Neural progenitor cell (in vitro differentiated cells): ENCODE data around the gene ASPDH. TPM values are rescaled to one million over a fixed set of nuclear protein-coding genes. Genes with fewer than 3 reads are reported as not detected.
A peak's percentile ranks its signal among the peaks of the same experiment; 100 is the strongest.

Experiments used
- DNase-seq: peaks from one replicate; pipeline ENCODE4 v3.0.0-alpha.2; 2016; ENCODE audit warnings: low spot score
- H2AFZ ChIP-seq: fragments of 200-600 bp; sonication (generic); replicated peaks from 2 replicates; pipeline ENCODE4 v1.6.1; 2016; ENCODE audit warnings: antibody characterized with exemption
- H3F3A ChIP-seq: fragments of 200-600 bp; sonication (generic); 2 replicates; pipeline ENCODE4 v1.6.1; 2016; ENCODE audit warnings: antibody characterized with exemption, low read depth
- H3K27ac ChIP-seq: fragments of 200-600 bp; sonication (generic); 2 replicates; pipeline ENCODE4 v1.5.1; 2016; ENCODE audit warnings: mild to moderate bottlenecking
- H3K27me3 ChIP-seq: fragments of 200-600 bp; sonication (generic); 2 replicates; pipeline ENCODE4 v1.6.1; 2016; ENCODE audit warnings: mild to moderate bottlenecking, moderate library complexity
- H3K36me3 ChIP-seq: fragments of 200-600 bp; sonication (generic); 2 replicates; pipeline ENCODE4 v1.5.1; 2016
- H3K4me1 ChIP-seq: fragments of 200-600 bp; sonication (generic); 2 replicates; pipeline ENCODE4 v1.6.1; 2016; ENCODE audit warnings: mixed run types
- H3K4me2 ChIP-seq: fragments of 200-600 bp; sonication (generic); 2 replicates; pipeline ENCODE4 v1.6.1; 2016
- H3K4me3 ChIP-seq: fragments of 200-600 bp; sonication (generic); 2 replicates; pipeline ENCODE4 v1.5.1; 2016
- H3K79me2 ChIP-seq: fragments of 200-600 bp; sonication (generic); 2 replicates; pipeline ENCODE4 v1.6.1; 2016; ENCODE audit warnings: low read depth
- H3K9ac ChIP-seq: fragments of 200-600 bp; sonication (generic); 2 replicates; pipeline ENCODE4 v1.6.1; 2016
- H3K9me3 ChIP-seq: fragments of 200-600 bp; sonication (generic); 2 replicates; pipeline ENCODE4 v1.5.1; 2016; ENCODE audit warnings: low read depth
- H4K20me1 ChIP-seq: fragments of 200-600 bp; sonication (generic); 2 replicates; pipeline ENCODE4 v1.6.1; 2016; ENCODE audit warnings: low read depth
- H3K27ac Mint-ChIP-seq: 3 replicates; pipeline ENCODE4 v1.8.0; 2021; ENCODE audit warnings: mixed read lengths
- H3K27me3 Mint-ChIP-seq: 2 replicates; pipeline ENCODE4 v1.8.0; 2022; ENCODE audit warnings: low read depth, mild to moderate bottlenecking, inconsistent platforms, moderate library complexity, mixed read lengths; ENCODE audit not compliant: insufficient read depth
- H3K36me3 Mint-ChIP-seq: 3 replicates; pipeline ENCODE4 v1.8.0; 2021; ENCODE audit warnings: mixed read lengths
- H3K4me1 Mint-ChIP-seq: 3 replicates; pipeline ENCODE4 v1.8.0; 2021; ENCODE audit warnings: mixed read lengths
- H3K4me3 Mint-ChIP-seq: 3 replicates; pipeline ENCODE4 v1.8.0; 2021; ENCODE audit warnings: mild to moderate bottlenecking, moderate library complexity, mixed read lengths
- H3K9me3 Mint-ChIP-seq: 3 replicates; pipeline ENCODE4 v1.8.0; 2020; ENCODE audit warnings: mixed read lengths
- EZH2 ChIP-seq: fragments of 200-600 bp; sonication (generic); IDR thresholded peaks from 2 replicates; pipeline ENCODE4 v1.6.1; 2017; ENCODE audit warnings: antibody characterized with exemption, mild to moderate bottlenecking, moderate library complexity
- EZH2phosphoT487 ChIP-seq: fragments of 200-600 bp; sonication (generic); IDR thresholded peaks from 2 replicates; pipeline ENCODE4 v1.6.1; 2017; ENCODE audit warnings: antibody characterized with exemption
- total RNA-seq: library from RNA; depleted of rRNA; stranded (reverse); fragments of >200 nt; gene quantifications from 2 replicates; pipeline ENCODE4 v1.2.3, GENCODE V29; 2015; ENCODE audit warnings: low replicate concordance
- TF ChIP-seq, protein P1 (sequence below): fragments of 200-600 bp; sonication (generic); IDR thresholded peaks from 2 replicates; pipeline ENCODE4 v1.5.1; 2017; ENCODE audit warnings: antibody characterized with exemption, mild to moderate bottlenecking

ASPDH gene
- total RNA-seq, 1 donor from 2014 or later: not detected

DNA sequence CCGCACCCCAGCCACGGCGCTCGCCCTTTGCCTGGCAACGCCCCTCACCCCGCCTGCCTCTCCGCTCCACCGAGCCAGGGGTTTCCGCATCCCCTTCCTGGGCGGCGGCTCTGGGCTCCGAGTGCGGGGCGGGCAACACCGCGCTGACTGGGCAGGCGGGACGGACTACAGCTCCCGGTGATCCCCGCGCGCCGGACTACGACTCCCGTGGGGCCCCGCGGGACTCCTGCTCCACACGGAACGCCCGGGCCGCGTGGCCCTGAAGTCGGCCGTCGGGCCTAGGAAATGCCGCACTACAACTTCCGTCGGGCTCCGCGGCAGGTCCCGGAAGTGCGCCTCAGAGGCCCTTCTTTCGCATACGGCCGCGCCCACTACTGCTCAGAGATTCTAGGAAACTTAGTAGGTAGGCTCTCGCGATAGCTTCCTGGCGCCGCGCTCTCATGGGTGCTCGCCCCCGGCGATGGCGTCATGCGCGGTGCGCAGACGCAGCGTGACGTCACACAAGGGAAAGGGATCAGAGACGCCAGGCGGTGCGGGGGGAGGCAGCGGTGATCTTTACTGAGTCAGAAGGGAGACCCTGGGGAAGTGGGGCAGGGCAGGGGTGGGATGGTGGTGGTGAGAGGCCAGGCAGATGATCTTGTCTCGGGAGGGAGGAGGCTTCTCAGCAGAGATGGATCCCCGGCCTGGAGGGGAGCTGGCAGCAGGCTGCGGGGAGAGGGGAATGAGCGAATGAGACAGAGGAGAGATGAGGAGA lies 2.5 kb downstream of the ASPDH start, which contains the start of gene JOSD2:
JOSD2 (minus strand) TSS at position 123 of the 754 bp plus-strand sequence. CDS start 760 bp downstream, outside the sequence.
- no peaks in the 10 kb centered on the region for H3F3A ChIP-seq
- Mint-ChIP-seq H3K27me3 (peaks cover 31% of the 10 kb centered on the region), H3K4me3 (peak within 1 kb of the TSS; percentile 85), H3K36me3 (no peaks in the 10 kb centered on the region), H3K27ac (peak within 1 kb of the TSS; percentile 76), H3K9me3 (no peaks in the 10 kb centered on the region), H3K4me1 (peaks cover 49% of the 10 kb centered on the region)
- H3K27ac ChIP-seq: no peak within 1 kb of the TSS
- no peak within 1 kb of the TSS for H2AFZ ChIP-seq
- H3K9me3 ChIP-seq: no peaks in the 10 kb centered on the region
- no peaks in the 10 kb centered on the region for H3K36me3 ChIP-seq
- H4K20me1 ChIP-seq: no peaks in the 10 kb centered on the region
- DNase-seq: peak; percentile 100
- H3K4me3 ChIP-seq: peak within 1 kb of the TSS; percentile 47
- peak within 1 kb of the TSS; percentile 69 for H3K4me2 ChIP-seq
- H3K27me3 ChIP-seq: no peaks in the 10 kb centered on the region
- H3K9ac ChIP-seq: peak within 1 kb of the TSS; percentile 11
- H3K4me1 ChIP-seq: peaks cover 12% of the 10 kb centered on the region
- TF ChIP-seq, protein P1, sequence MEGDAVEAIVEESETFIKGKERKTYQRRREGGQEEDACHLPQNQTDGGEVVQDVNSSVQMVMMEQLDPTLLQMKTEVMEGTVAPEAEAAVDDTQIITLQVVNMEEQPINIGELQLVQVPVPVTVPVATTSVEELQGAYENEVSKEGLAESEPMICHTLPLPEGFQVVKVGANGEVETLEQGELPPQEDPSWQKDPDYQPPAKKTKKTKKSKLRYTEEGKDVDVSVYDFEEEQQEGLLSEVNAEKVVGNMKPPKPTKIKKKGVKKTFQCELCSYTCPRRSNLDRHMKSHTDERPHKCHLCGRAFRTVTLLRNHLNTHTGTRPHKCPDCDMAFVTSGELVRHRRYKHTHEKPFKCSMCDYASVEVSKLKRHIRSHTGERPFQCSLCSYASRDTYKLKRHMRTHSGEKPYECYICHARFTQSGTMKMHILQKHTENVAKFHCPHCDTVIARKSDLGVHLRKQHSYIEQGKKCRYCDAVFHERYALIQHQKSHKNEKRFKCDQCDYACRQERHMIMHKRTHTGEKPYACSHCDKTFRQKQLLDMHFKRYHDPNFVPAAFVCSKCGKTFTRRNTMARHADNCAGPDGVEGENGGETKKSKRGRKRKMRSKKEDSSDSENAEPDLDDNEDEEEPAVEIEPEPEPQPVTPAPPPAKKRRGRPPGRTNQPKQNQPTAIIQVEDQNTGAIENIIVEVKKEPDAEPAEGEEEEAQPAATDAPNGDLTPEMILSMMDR: no peak
- TF ChIP-seq EZH2: no peak
- H3K79me2 ChIP-seq: no peaks in the 10 kb centered on the region

DNA sequence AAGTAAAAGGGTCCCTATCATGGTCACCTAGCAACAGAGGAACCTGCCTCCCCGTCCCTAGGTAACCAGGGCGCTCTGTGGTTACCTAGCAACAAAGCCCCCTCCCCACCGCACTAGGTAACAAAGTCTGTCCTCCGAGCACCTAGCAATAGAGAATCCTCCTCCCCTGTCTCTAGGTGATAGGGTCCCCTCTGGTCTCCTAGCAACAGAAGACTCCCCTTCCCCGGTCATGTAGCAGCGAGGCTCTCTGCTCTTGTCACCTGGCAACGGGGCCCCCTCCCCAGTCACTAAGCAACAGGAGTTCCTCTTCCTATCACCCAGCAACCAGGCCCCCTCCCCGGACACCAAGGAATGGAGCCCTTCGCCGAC lies 3.0 kb downstream of the ASPDH start:
- peaks cover 49% of the 10 kb centered on the region for H3K4me1 Mint-ChIP-seq
- TF ChIP-seq EZH2phosphoT487 (no peak), EZH2 (no peak)
- TF ChIP-seq, protein P1: no peak
- no peaks in the 10 kb centered on the region for H3K36me3 Mint-ChIP-seq
- no peak overlapping the region for H2AFZ ChIP-seq
- peak overlapping the region; percentile 36 for H3K4me2 ChIP-seq
- no peaks in the 10 kb centered on the region for H3K36me3 ChIP-seq
- H4K20me1 ChIP-seq: no peaks in the 10 kb centered on the region
- no peak for DNase-seq
- no peaks in the 10 kb centered on the region for H3K9me3 ChIP-seq
- H3K27me3 Mint-ChIP-seq: peaks cover 27% of the 10 kb centered on the region
- H3K4me1 ChIP-seq: peaks cover 12% of the 10 kb centered on the region
- peak overlapping the region; percentile 85 for H3K4me3 Mint-ChIP-seq
- H3F3A ChIP-seq: no peaks in the 10 kb centered on the region
- no peaks in the 10 kb centered on the region for H3K27me3 ChIP-seq
- H3K9me3 Mint-ChIP-seq: no peaks in the 10 kb centered on the region
- peak overlapping the region; percentile 76 for H3K27ac Mint-ChIP-seq
- peak overlapping the region; percentile 47 for H3K4me3 ChIP-seq
- no peak overlapping the region for H3K27ac ChIP-seq
- H3K79me2 ChIP-seq: no peaks in the 10 kb centered on the region
- H3K9ac ChIP-seq: no peak overlapping the region

DNA sequence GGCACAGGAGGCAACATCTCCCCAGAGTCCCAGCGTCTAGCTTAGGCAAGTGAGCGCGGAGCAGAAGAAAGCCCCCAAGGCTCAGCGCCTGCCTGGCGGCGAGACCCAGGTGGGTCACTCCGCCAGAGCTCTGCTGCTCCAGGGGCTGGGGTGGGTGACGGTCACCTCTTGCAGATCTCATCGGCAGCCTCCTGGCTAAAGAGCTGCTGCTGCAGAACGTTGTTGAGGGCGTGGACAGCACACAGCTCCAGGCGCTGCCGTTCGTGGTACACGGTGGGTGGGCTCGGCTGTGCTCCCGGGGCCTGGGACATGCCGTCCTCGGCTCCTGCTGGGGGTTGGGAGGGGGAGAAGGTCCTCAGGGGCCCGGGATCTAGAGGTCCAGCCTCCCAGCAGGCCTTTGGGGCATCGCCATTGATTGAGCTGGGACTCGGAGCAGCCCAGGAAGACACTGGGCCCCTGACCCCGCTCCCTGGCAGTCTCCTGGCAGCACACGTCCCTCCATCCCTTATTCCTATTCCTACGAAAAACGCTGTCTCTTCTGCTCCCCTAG lies 3.5 kb downstream of the ASPDH start:
- Mint-ChIP-seq H3K27me3 (peaks cover 27% of the 10 kb centered on the region), H3K9me3 (no peaks in the 10 kb centered on the region), H3K4me1 (peaks cover 49% of the 10 kb centered on the region), H3K36me3 (no peaks in the 10 kb centered on the region), H3K27ac (peak overlapping the region; percentile 76), H3K4me3 (peak overlapping the region; percentile 85)
- Histone ChIP-seq H3K36me3 (no peaks in the 10 kb centered on the region), H3K4me1 (peaks cover 12% of the 10 kb centered on the region), H3K79me2 (no peaks in the 10 kb centered on the region), H3K4me2 (peak overlapping the region; percentile 36), H3F3A (no peaks in the 10 kb centered on the region), H3K9ac (no peak overlapping the region), H2AFZ (no peak overlapping the region), H3K4me3 (peak overlapping the region; percentile 47), H3K27me3 (no peaks in the 10 kb centered on the region), H3K27ac (no peak overlapping the region), H3K9me3 (no peaks in the 10 kb centered on the region), H4K20me1 (no peaks in the 10 kb centered on the region)
- peak; percentile 35 for DNase-seq
- TF ChIP-seq, protein P1: no peak
- no peak for TF ChIP-seq EZH2phosphoT487
- no peak for TF ChIP-seq EZH2
